Cardiac septum (tissue), 1 donor: ENCODE results near the gene CEP192. TPM values are rescaled to one million over a fixed set of nuclear protein-coding genes. Genes with fewer than 3 reads are reported as not detected.
"Not testable (repeated sequence)": the region's sequence is repeated elsewhere in the genome, so short reads cannot be mapped to it uniquely, and the experiment has no call there.

Experiments
- DNase-seq: peaks from one replicate; pipeline ENCODE4 v3.0.0-alpha.2; 2020; ENCODE audit warnings: low spot score
- intact Hi-C: fragments of 100-400 bp; cut with DNase I; formaldehyde crosslinking; loops from one replicate; pipeline ENCODE4 v1.14.0; 2022
- total RNA-seq: library from RNA; stranded (reverse); fragmentation: NEBNext Ultra II Directional; extraction: Animal tissue kit (Norgen Biotek cat#: 25700); gene quantifications from one replicate; pipeline ENCODE4 v1.2.1, GENCODE V29; 2021
- donor health status: DM: no; HTN: no; CAD: no.

Gene CEP192
- total RNA-seq, 1 donor from 2014 or later, result 28.5 TPM

- no peak for DNase-seq
- intact Hi-C loops, result loop anchor here (5.0 kb wide), 1 partner anchor 108 kb away; the partner anchor contains the start of gene PTPN2
Observed at GRCh38 chr18:12990123-12990475, 1.1 kb upstream of the CEP192 start.

- no peak for DNase-seq
- intact Hi-C loops, result loop anchor here (5.0 kb wide), 1 partner anchor 108 kb away; the partner anchor contains the start of gene PTPN2
Observed at GRCh38 chr18:12990641-12990966, 558 bp upstream of the CEP192 start.

GRCh38 chr18:12991821-12992179, 638 bp downstream of the CEP192 start:
- intact Hi-C loops, result loop anchor here (5.0 kb wide), 1 partner anchor 109 kb away; the partner anchor contains the start of gene PTPN2
- DNase-seq, result no peak

GRCh38 chr18:12993439-12993838, 2.3 kb downstream of the CEP192 start:
- intact Hi-C loops, result loop anchor here (5.0 kb wide), 1 partner anchor 111 kb away; the partner anchor contains the start of gene PTPN2
- DNase-seq, result no peak

- intact Hi-C loops, result no loop called here
- no peak for DNase-seq
Observed at GRCh38 chr18:12995424-12995823, 4.3 kb downstream of the CEP192 start.

GRCh38 chr18:12995952-12996477, 4.9 kb downstream of the CEP192 start:
- no peak for DNase-seq
- intact Hi-C loops, result no loop called here

GRCh38 chr18:12996661-12997292, 5.6 kb downstream of the CEP192 start:
- intact Hi-C loops, result no loop called here
- DNase-seq, result no peak

GRCh38 chr18:12997330-12997729, 6.2 kb downstream of the CEP192 start:
- DNase-seq, intact Hi-C loops: not testable (repeated sequence)

GRCh38 chr18:12998332-12999060, 7.3 kb downstream of the CEP192 start:
- intact Hi-C loops, result no loop called here

GRCh38 chr18:13003466-13003896, 12.3 kb downstream of the CEP192 start:
- DNase-seq, result no peak
- intact Hi-C loops, result loop anchor here (10.0 kb wide), 2 partner anchors 91 to 161 kb away; no protein-coding TSS in a partner anchor

More at GRCh38 chr18:12998332-12999060, 7.3 kb downstream of the CEP192 start:
- DNase-seq, result no peak

- DNase-seq, result no peak
- intact Hi-C loops, result loop anchor here (10.0 kb wide), 2 partner anchors 90 to 160 kb away; no protein-coding TSS in a partner anchor
Observed at GRCh38 chr18:13004396-13004795, 13.2 kb downstream of the CEP192 start.

GRCh38 chr18:13005289-13005688, 14.1 kb downstream of the CEP192 start:
- intact Hi-C loops, result loop anchor here (10.0 kb wide), 2 partner anchors 90 to 160 kb away; no protein-coding TSS in a partner anchor
- no peak for DNase-seq

- no peak for DNase-seq
- intact Hi-C loops, result loop anchor here (10.0 kb wide), 2 partner anchors 88 to 158 kb away; no protein-coding TSS in a partner anchor
Observed at GRCh38 chr18:13006531-13007247, 15.5 kb downstream of the CEP192 start.

GRCh38 chr18:13007248-13007560, 16.0 kb downstream of the CEP192 start:
- DNase-seq, result no peak
- intact Hi-C loops, result loop anchor here (10.0 kb wide), 2 partner anchors 88 to 158 kb away; no protein-coding TSS in a partner anchor

GRCh38 chr18:13011719-13012118, 20.6 kb downstream of the CEP192 start:
- DNase-seq, result no peak
- intact Hi-C loops, result no loop called here

- intact Hi-C loops, result no loop called here
- no peak for DNase-seq
Observed at GRCh38 chr18:13014232-13014631, 23.1 kb downstream of the CEP192 start.

GRCh38 chr18:13014818-13015217, 23.7 kb downstream of the CEP192 start:
- no peak for DNase-seq
- intact Hi-C loops, result no loop called here

GRCh38 chr18:13017247-13017875, 26.2 kb downstream of the CEP192 start:
- DNase-seq, result no peak

GRCh38 chr18:13018374-13018773, 27.2 kb downstream of the CEP192 start:
- no peak for DNase-seq
- intact Hi-C loops, result no loop called here

More at GRCh38 chr18:13017247-13017875, 26.2 kb downstream of the CEP192 start:
- intact Hi-C loops, result no loop called here

- intact Hi-C loops, result no loop called here
Observed at GRCh38 chr18:13019301-13019700, 28.1 kb downstream of the CEP192 start.

More at GRCh38 chr18:13019301-13019700, 28.1 kb downstream of the CEP192 start:
- no peak for DNase-seq
